Measurements from ENCODE around the gene HPN. TPM values are rescaled to one million over a fixed set of nuclear protein-coding genes. Genes with fewer than 3 reads are reported as not detected.

The HPN gene
- total and polyA plus RNA-seq, 7 donors = 1.6 to 17.7 (median 5.2) TPM

- DNase-seq (no peak), ATAC-seq (no peak)
- Histone ChIP-seq H3K9me3 (no peaks in the 10 kb centered on the region), H3K27ac (no peak overlapping the region), H3K4me3 (no peak overlapping the region), H3K4me1 (no peaks in the 10 kb centered on the region), H3K36me3 (ENCODE audit: insufficient read depth in 1 of 2, low read depth in 1 of 2) (no peaks in the 10 kb centered on the region), H3K27me3 (ENCODE audit: insufficient read depth in 3 of 3, low read length in 2 of 3) (no peaks in the 10 kb centered on the region)
- TF ChIP-seq, protein P1, sequence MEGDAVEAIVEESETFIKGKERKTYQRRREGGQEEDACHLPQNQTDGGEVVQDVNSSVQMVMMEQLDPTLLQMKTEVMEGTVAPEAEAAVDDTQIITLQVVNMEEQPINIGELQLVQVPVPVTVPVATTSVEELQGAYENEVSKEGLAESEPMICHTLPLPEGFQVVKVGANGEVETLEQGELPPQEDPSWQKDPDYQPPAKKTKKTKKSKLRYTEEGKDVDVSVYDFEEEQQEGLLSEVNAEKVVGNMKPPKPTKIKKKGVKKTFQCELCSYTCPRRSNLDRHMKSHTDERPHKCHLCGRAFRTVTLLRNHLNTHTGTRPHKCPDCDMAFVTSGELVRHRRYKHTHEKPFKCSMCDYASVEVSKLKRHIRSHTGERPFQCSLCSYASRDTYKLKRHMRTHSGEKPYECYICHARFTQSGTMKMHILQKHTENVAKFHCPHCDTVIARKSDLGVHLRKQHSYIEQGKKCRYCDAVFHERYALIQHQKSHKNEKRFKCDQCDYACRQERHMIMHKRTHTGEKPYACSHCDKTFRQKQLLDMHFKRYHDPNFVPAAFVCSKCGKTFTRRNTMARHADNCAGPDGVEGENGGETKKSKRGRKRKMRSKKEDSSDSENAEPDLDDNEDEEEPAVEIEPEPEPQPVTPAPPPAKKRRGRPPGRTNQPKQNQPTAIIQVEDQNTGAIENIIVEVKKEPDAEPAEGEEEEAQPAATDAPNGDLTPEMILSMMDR (IDR thresholded peaks at IDR 0.05) = no peak
- 87 to 91% (median 91%) methylated on average over 17 of the region's 17 CpGs for WGBS, 3 donors
- intact Hi-C loops (cut with DNase I) = no loop called here
Observed at GRCh38 chr19:35077411-35078223, 36.1 kb downstream of the HPN start.

- Histone ChIP-seq H3K9me3 (no peaks in the 10 kb centered on the region), H3K4me1 (no peaks in the 10 kb centered on the region), H3K27ac (no peak overlapping the region), H3K36me3 (ENCODE audit: insufficient read depth in 1 of 2, low read depth in 1 of 2) (no peaks in the 10 kb centered on the region), H3K4me3 (no peak overlapping the region), H3K27me3 (ENCODE audit: insufficient read depth in 3 of 3, low read length in 2 of 3) (peaks cover 0 to 2% (median 0%) of the 10 kb centered on the region in 3 donors)
- no peak for DNase-seq
- intact Hi-C loops (cut with DNase I) = no loop called here
- no peak for ATAC-seq
- TF ChIP-seq, protein P1 (IDR thresholded peaks at IDR 0.05) = no peak
- 83 to 92% (median 91%) methylated on average over 14 of the region's 14 CpGs for WGBS, 3 donors
Observed at GRCh38 chr19:35079826-35080225, 38.3 kb downstream of the HPN start.

DNA sequence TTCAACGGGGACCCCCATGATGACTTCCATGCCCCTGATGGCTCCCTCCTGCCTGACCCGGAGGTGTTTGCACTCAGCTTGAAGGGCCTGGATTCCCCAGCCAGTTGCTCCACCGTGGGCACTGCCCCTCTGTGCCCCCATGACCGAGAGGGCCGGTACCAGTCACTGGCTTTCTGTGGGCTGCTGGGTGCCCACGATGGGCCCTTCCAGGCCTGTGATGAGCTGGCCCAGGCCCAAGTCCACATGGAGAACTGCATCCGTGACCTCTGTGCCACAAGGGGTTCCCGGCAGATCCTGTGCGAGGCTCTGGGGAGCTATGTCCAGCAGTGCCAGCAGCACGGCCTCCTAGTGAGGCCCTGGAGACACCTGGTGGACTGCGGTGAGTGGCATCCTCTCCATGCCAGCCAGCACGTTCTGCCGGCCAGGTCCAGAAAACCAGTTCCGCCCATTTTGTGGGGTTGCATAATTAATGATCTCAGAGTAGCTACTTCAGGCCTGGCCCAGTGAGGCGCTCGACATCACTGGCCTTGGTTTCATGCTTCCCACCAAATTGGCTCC lies 39.2 kb downstream of the HPN start:
- H3K9me3 ChIP-seq = no peaks in the 10 kb centered on the region
- no peak for DNase-seq
- no peak overlapping the region for H3K4me3 ChIP-seq
- peak in 2 of 4 donors; percentile 61 to 73 for ATAC-seq
- TF ChIP-seq, protein P1 (IDR thresholded peaks at IDR 0.05) = no peak
- no peaks in the 10 kb centered on the region for H3K4me1 ChIP-seq
- intact Hi-C loops (cut with DNase I) = no loop called here
- H3K27me3 ChIP-seq (ENCODE audit: insufficient read depth in 3 of 3, low read length in 2 of 3) = peaks cover 0 to 2% (median 0%) of the 10 kb centered on the region in 3 donors
- H3K27ac ChIP-seq = no peak overlapping the region
- 69 to 81% (median 72%) methylated on average over 16 of the region's 16 CpGs for WGBS, 3 donors
- H3K36me3 ChIP-seq (ENCODE audit: insufficient read depth in 1 of 2, low read depth in 1 of 2) = no peaks in the 10 kb centered on the region

- 42 to 61% (median 42%) methylated on average over 6 of the region's 6 CpGs for WGBS, 3 donors
- TF ChIP-seq, protein P1 (IDR thresholded peaks at IDR 0.05) = no peak
Observed at GRCh38 chr19:35081201-35081600, 39.7 kb downstream of the HPN start.

More at GRCh38 chr19:35081201-35081600, 39.7 kb downstream of the HPN start:
- Histone ChIP-seq H3K27ac (no peak overlapping the region), H3K9me3 (no peaks in the 10 kb centered on the region), H3K36me3 (ENCODE audit: insufficient read depth in 1 of 2, low read depth in 1 of 2) (no peaks in the 10 kb centered on the region), H3K27me3 (ENCODE audit: insufficient read depth in 3 of 3, low read length in 2 of 3) (peaks cover 0 to 2% (median 0%) of the 10 kb centered on the region in 3 donors), H3K4me1 (no peaks in the 10 kb centered on the region), H3K4me3 (no peak overlapping the region)
- DNase-seq = no peak
- intact Hi-C loops (cut with DNase I) = no loop called here
- ATAC-seq = peak in 1 of 4 donors; percentile 22
